Lower leg skin (tissue), 4 donors: ENCODE measurements around the gene ZNF524. TPM values are rescaled to one million over a fixed set of nuclear protein-coding genes. Genes with fewer than 3 reads are reported as not detected.

Experiments
- DNase-seq, 2 donors: peaks; one replicate each; pipeline ENCODE4 v3.0.0-alpha.2; 2019; ENCODE audit warnings: low spot score in 2 of 2
- H3K4me3 ChIP-seq: fragments of 200-600 bp; sonication (generic); 2 replicates; pipeline ENCODE4 v1.5.1; 2017; ENCODE audit warnings: mild to moderate bottlenecking, low read depth; ENCODE audit not compliant: poor library complexity, severe bottlenecking
- CTCF ChIP-seq, 3 donors: fragments of 450-650 bp; IDR thresholded peaks; one replicate each; pipeline ENCODE4 v1.5.1; 2016; ENCODE audit warnings: antibody characterized with exemption in 3 of 3, mild to moderate bottlenecking in 3 of 3, moderate library complexity in 2 of 3
- POLR2A ChIP-seq, 2 donors: fragments of 450-650 bp; IDR thresholded peaks; one replicate each; pipeline ENCODE4 v1.6.1; 2016 to 2017; ENCODE audit warnings: antibody characterized with exemption in 2 of 2, mild to moderate bottlenecking in 1 of 2, moderate library complexity in 1 of 2
- WGBS, 2 donors: methylation state at CpG; one replicate each; pipeline ENCODE4 v1.1.5; 2018; 5-methylcytosine and 5-hydroxymethylcytosine counted together
- intact Hi-C: fragments of 100-400 bp; cut with DNase I; formaldehyde crosslinking; loops from one replicate; pipeline ENCODE4 v1.15.0; 2023; ENCODE audit warnings: low total_unique reads
- total RNA-seq, 4 donors: library from RNA; depleted of rRNA; stranded (reverse); fragments of >200 nt; gene quantifications; one replicate each; pipeline ENCODE4 v1.1.0, GENCODE V29; 2016

Gene ZNF524
- total RNA-seq, 4 donors from 2014 or later = 58.4 to 88.3 (median 78.3) TPM

GRCh38 chr19:55593096-55593772 is 6.9 kb upstream of the ZNF524 start:
- intact Hi-C loops = no loop called here
- DNase-seq = no peak
- 89% methylated on average over 54 to 67 of the region's 68 CpGs for WGBS, 2 donors
- TF ChIP-seq POLR2A (IDR thresholded peaks at IDR 0.05) (no peak), CTCF (IDR thresholded peaks at IDR 0.05) (no peak)
- no peak overlapping the region for H3K4me3 ChIP-seq

- TF ChIP-seq CTCF (IDR thresholded peaks at IDR 0.05) (no peak), POLR2A (IDR thresholded peaks at IDR 0.05) (no peak)
- 81 to 87% methylated on average over 4 of the region's 4 CpGs for WGBS, 2 donors
- H3K4me3 ChIP-seq = no peak overlapping the region
- DNase-seq = no peak
- intact Hi-C loops = no loop called here
Measured at GRCh38 chr19:55594996-55595545, 5.0 kb upstream of the ZNF524 start.

- H3K4me3 ChIP-seq = no peak overlapping the region
- no peak for DNase-seq
- intact Hi-C loops = no loop called here
- TF ChIP-seq POLR2A (IDR thresholded peaks at IDR 0.05) = no peak
- TF ChIP-seq CTCF (IDR thresholded peaks at IDR 0.05) = no peak
- WGBS, 2 donors = 93 to 96% methylated on average over 3 of the region's 3 CpGs
Measured at GRCh38 chr19:55596304-55596703, 3.8 kb upstream of the ZNF524 start.

- intact Hi-C loops = no loop called here
- no peak overlapping the region for H3K4me3 ChIP-seq
- no peak for DNase-seq
- TF ChIP-seq CTCF (IDR thresholded peaks at IDR 0.05) (no peak), POLR2A (IDR thresholded peaks at IDR 0.05) (no peak)
- WGBS, 2 donors = 95 to 97% methylated on average over 30 of the region's 30 CpGs
Measured at GRCh38 chr19:55597501-55597921, 2.6 kb upstream of the ZNF524 start.

GRCh38 chr19:55598034-55598433 is 2.1 kb upstream of the ZNF524 start:
- DNase-seq = no peak
- 83 to 84% methylated on average over 9 of the region's 9 CpGs for WGBS, 2 donors
- TF ChIP-seq CTCF (IDR thresholded peaks at IDR 0.05) (no peak), POLR2A (IDR thresholded peaks at IDR 0.05) (no peak)
- intact Hi-C loops = no loop called here
- H3K4me3 ChIP-seq = no peak overlapping the region
